ENCODE measurements around the gene SULT1A4.
"Not testable (repeated sequence)": the region's sequence is repeated elsewhere in the genome, so short reads cannot be mapped to it uniquely, and the experiment has no call there.

The SULT1A4 gene

DNA sequence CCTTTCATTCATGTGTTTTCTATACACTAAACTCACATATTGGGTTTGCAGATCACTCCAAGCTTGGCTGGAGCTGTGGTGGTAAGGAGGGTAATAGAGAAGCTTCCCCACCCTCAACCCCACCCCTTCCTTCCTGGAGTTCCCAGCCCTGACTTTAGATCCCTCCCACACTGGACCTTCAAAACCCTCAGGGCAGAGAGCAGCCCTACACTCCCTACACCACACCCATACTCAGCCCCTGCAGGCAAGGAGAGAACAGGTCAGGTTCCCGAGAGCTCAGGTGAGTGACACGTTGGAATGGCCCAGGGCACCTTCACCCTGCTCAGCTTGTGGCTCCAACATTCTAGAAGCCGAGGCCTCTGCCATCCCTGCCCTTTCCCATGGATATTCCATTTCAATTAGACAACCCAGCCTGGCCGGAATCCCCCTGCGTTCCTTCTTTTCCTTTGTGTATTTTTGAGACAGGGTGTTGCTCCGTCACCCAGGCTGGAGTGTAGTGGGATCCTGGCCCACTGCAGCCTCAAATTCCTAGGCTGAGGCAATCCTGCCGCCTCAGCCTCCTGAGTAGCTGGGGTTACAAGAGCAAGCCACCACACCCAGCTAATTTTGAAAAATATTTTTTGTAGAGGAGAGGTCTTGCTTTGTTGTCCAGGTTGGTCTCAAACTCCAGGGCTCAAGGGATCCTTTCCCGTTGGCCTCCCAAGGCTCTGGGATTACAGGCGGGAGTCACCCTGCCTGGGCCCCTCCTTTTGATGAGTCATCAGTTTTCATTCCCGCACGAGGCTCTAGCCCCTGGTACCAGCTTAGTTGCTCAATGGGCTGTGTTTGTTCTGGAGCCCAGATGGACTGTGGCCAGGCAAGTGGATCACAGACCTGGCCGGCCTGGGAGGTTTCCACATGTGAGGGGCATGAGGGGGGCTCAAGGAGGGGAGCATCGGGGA, at the start of gene SULT1A4:
TSS of gene SULT1A4 (plus strand) at position 208 of the 941 bp plus-strand sequence. CDS start 1,473 bp downstream, outside the sequence.
- DNase-seq (ENCODE audit: low read depth): not testable (repeated sequence)

DNA sequence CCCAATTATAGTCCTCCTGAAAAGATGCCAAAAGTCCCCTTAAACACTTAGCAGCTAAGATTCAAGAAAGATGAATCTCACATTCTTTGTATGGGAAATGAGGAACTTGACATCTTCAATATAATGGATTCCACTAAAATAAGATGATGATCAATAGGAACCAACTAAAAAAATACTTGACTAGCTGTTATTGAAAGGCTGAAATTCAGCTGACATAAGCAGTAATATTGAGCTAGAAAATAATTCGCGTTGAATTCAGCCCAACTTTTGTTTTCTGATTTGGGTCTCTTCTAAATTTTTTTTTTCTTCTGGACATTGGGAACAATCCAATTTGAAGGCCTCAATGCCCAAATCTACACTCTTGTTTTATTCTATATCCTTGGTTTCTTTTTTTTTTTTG, 36.1 kb upstream of the SULT1A4 start:
- not testable (repeated sequence) for DNase-seq (ENCODE audit: low read depth)

DNA sequence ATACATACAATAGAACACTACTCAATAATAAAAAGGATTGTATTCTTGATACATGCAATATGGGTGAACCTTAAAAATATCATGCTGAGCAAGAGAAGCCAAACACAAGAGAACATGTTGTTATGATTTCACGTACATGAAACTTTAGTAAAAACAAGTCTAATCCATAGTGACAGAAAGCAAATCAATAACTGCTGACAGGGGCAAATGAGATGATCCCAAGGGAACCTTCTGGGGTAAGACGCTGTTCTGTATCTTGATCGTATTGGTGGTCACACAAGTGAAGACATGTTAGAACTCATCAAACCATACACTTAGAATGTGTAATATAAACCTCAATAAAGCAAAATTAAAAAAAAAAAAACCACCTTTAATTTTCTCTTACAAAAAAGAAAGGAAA, 34.3 kb upstream of the SULT1A4 start:
- not testable (repeated sequence) for DNase-seq (ENCODE audit: low read depth)

DNA sequence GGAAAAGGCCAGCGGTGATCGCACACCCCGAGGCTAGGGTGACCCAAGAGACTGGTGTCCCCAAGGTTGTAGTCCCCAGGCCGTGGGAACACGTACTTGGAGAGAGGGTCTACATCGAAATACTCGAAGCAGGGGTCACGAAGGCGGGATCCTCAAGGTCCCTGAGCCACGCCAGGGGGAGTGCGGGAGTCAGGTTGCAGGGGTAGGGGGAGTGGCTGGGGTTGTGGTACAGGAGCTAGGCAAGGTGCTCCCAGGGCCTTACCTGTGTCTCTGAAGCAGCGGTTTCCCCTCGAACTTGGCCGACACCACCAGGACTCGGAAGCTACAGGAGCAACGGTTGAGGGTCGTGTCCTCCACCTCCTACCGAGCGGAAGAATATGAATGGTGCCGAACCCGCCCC, 6.0 kb upstream of the SULT1A4 start:
- not testable (repeated sequence) for DNase-seq (ENCODE audit: low read depth)

DNA sequence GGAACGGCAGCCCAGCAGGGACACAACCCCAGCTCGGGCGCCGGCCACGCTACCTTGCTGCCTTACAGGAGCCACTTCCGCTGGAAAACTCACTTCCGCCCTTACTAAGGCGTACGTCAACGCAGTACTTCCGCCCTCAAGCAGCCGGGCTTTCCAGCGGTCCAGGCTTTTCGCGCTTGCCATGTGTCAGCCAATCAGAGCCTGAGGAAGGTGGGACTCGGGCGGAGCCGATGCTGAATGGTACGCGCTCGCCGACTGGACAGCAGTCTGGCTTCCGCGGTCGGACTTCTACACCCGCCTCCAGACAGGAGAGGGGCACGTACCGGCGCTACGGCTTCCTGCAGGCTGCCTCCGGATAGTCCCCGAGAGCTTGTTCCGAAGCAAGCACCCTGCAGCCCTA, 5.4 kb upstream of the SULT1A4 start, which contains the start of the genes BOLA2 and SLX1B:
TSS of gene BOLA2 (minus strand) at position 83 of the 400 bp plus-strand sequence. CDS start 98 bp downstream, outside the sequence.
TSS of gene SLX1B (plus strand) at position 265 of the 400 bp plus-strand sequence.
- not testable (repeated sequence) for DNase-seq (ENCODE audit: low read depth)

DNA sequence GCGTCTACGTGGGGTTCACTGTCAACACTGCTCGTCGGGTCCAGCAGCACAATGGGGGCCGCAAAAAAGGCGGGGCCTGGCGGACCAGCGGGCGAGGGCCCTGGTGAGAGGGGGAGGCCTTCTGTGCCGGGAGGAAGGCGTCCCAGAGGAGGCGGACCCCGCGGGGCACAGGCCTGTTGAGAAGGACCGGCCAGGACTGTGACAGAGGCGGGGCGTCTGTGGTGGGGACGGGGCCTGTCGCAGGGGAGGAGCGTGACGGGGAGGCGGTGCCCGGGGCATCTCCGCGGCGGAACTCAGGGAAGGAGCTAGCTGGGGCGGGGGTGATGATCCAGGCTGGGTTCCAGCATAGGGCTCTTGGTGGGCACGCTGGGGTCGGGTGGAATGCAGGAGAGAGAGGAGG, 4.9 kb upstream of the SULT1A4 start:
- DNase-seq (ENCODE audit: low read depth): not testable (repeated sequence)

DNA sequence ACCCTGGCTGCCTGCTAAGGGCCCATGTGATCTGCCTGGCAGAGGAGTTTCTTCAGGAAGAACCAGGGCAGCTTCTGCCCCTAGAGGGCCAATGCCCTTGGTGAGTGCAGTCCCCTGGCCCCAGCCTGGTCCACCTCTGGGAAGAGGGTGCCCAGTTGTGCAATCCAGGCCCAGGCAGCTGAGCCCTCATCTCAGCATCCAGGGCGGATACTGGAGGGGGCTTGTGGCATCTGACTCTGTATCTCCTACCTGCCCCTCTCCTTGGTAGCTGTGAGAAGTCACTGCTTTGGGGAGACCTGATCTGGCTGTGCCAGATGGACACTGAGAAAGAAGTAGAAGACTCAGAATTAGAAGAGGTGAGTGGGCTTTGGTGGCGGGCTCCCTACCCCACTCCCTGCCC, 2.1 kb upstream of the SULT1A4 start:
- not testable (repeated sequence) for DNase-seq (ENCODE audit: low read depth)

DNA sequence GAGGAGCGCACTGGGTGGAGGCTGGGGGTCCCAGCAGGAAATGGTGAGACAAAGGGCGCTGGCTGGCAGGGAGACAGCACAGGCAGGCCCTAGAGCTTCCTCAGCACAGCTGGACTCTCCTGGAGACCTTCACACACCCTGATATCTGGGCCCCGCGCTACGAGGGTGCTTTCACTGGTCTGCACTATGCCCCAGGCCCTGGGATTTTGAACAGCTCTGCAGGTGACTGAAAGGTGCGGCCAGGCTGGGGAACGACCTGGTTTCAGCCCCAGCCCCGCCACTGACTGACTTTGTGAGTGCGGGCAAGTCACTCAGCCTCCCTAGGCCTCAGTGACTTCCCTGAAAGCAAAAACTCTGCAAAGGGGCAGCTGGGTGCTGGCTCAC, 926 bp downstream of the SULT1A4 start:
- not testable (repeated sequence) for DNase-seq (ENCODE audit: low read depth)

DNA sequence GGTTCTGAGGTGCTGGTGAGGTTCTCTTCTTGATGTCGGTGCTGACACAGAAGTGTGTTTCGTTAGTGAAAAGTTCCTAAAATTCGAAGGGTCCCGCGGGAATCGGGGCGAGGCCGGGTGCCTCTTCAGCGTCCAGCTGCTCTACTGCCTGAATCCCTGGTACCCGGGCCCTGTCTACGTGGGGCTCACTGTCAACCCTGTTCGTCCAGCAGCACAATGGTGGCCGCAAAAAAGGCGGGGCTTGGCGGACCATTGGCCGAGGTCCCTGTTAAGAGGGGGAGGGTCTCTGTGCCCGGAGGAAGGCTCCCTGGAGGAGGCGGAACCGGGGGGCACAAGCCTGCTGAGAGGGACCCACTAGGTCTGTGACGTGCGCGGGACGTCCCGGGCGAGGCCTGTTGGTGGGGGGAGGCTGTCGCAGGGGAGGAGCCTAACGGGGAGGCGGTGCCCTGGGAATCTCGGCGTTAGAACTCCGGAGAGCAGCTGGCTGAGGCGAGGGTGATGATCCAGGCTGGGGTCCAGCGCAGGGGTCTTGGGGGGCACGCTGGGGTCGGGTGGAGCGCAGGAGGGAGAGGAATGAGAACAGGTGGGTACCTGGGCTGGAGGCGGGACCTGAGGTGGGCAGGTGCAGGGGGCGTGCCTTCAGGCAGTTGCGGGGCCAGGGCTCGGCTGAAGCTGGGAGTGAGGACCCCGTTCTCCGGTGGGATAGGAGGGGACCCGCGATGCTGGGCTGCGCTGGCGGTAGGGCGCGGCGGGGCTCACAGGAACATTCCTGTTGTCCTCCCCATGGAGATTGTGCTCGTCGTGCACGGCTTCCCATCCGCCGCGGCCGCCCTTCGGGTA, 6.5 kb downstream of the SULT1A4 start:
- DNase-seq (ENCODE audit: low read depth): not testable (repeated sequence)

DNA sequence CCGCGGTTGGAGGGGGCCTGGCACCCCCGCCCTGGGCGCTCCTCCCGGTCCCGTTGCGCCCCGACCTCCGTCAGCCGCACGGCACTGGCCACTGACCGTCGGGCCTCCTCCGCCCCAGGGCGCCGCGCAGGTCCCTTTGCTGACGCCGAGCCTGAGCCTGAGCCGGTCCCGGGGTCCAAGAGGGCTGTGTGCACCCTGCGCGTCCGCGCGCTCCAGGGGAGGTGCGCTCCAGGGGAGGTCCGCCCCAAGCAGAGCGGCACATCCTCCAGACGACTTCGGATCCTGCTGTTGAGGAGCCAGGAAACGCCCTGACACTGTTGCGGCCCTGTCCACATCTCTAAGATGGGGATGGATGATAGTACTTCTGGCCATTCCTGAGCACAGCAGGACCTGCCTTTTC, 7.2 kb downstream of the SULT1A4 start:
- DNase-seq (ENCODE audit: low read depth): not testable (repeated sequence)

DNA sequence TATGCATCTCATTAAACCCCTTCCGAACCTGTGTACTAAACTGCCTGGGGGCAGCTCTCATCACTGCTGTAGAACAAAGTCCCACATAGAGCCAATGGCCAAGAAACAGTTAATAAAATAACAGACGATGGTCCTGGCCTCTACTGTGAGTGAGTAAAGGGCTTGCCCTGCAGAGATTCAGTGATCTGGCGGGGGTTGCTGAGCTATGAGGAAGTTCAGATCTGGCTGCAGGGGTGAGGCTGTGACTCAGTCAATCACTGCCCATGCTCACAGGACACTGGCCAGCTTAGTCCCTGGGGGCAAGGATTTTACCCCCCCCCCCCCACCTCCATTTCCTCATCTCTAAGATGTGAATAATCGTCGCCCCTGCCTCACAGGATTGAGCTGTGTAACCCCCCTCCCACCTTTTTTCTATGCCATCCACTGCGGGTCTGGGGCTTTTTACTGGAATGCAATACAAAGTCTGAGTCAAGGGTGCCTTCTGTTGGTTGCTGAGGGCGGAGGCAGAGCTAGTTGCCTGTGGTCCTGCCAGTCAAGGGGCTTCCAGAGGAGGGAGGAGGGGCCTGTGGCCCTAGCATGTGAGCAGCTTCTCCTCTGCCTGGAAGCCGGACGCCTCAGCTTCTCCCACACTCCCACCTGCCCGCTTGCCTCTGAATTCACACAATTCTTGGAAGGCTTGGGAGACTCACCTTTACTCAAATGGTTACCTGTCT, 8.1 kb downstream of the SULT1A4 start:
- DNase-seq (ENCODE audit: low read depth): not testable (repeated sequence)

DNA sequence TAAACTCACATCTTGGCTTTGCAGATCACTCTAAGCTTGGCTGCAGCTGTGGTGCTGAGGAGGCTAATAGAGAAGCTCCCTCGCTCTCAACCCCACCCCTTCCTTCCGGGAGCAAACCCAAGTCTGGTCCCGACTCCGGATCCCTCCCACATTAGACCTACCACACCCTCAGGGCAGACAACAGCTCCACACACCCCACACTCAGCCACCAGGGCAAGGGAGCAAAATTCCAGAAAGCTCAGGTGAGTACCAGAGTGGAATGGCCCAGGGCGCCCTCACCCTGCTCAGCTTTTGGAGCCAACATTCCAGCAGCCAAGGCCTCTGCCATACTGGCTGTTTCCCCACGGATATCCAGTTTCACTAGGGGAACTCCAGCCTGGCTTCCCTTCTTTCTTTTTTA, 9.9 kb downstream of the SULT1A4 start:
- DNase-seq (ENCODE audit: low read depth): not testable (repeated sequence)

DNA sequence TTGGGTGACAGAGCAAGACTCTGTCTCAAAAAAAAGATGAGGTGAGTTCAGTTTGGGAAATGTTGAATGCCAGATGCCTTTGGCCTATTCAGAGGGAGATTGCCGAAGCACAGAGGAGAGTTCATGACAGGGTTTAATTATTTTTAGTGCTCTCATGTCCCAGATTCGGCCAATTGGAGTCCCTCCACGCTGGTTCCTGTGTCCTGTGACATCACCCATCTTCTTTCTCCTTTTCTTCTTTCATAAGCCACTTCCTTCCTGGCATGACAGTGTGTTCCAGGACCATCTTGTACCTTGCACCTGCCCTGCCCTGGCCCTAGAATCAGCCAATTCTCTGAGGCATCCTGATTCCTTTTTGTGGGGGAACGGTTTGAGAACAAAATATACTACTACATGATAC, 12.4 kb downstream of the SULT1A4 start:
- DNase-seq (ENCODE audit: low read depth): not testable (repeated sequence)

DNA sequence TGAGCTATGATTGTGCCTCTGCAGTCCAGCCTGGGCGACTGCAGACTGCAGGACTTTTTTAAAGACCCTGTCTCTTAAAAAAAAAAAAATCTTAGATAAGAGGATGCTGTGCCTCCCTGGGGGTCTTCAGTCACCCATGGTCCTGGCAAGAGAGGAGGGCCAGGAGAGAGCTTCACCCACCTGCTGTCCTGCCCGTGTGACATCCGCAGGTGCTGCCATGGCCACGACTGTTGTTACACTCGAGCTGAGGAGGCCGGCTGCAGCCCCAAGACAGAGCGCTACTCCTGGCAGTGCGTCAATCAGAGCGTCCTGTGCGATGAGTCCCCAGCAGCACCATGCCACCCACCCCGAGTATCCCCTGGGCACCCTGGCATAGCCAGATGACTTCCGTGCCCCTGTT, 22.6 kb downstream of the SULT1A4 start:
- DNase-seq (ENCODE audit: low read depth): not testable (repeated sequence)

DNA sequence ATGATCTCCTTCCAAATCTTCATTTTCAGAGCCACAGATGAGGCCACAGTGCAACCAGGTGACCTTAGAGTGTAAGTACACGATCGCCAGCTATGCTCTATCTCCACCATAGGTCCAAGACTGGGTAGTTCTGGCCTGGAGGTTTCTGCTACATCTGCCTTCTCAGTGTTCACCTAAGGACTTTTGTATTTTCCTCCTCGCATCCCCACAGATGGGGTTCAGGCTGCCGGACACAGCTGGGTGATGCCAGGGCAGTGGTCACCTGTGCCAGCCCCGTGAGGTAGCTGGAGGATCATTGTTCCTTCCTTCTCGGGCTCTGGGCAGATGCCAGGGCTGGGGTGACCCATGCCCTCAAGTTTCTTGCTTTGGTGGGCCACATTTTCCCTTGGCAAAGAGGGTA, 46.6 kb downstream of the SULT1A4 start, which contains the start of gene NPIPB12:
TSS of gene NPIPB12 (minus strand) at position 101 of the 400 bp plus-strand sequence.
- not testable (repeated sequence) for DNase-seq (ENCODE audit: low read depth)

Measured in EH (cell line).